IPS-NIHi7 (cell line): ENCODE data around the gene FLRT1.
"Not testable (repeated sequence)": the region's sequence is repeated elsewhere in the genome, so short reads cannot be mapped to it uniquely, and the experiment has no call there.

Source experiments
- DNase-seq: peaks from one replicate; pipeline ENCODE4 v3.0.0; 2012; ENCODE audit warnings: mixed read lengths; ENCODE audit errors: extremely low spot score

Gene FLRT1

GRCh38 chr11:64044730-64045393 is 9.1 kb downstream of the FLRT1 start:
- DNase-seq, result no peak

GRCh38 chr11:64045700-64046099 is 10.0 kb downstream of the FLRT1 start:
- no peak for DNase-seq

GRCh38 chr11:64047373-64047772 is 11.6 kb downstream of the FLRT1 start:
- DNase-seq, result not testable (repeated sequence)

GRCh38 chr11:64048042-64048854 is 12.5 kb downstream of the FLRT1 start:
- no peak for DNase-seq

- DNase-seq, result no peak
These were observed 13.8 kb downstream of the FLRT1 start for GRCh38 chr11:64049509-64049908.

- DNase-seq, result no peak
These were observed 15.6 kb downstream of the FLRT1 start for GRCh38 chr11:64051297-64051696.

GRCh38 chr11:64052436-64052835 is 16.7 kb downstream of the FLRT1 start:
- DNase-seq, result no peak

GRCh38 chr11:64052938-64053622 is 17.3 kb downstream of the FLRT1 start:
- DNase-seq, result no peak

- DNase-seq, result peak; percentile 89
These were observed 18.0 kb downstream of the FLRT1 start for GRCh38 chr11:64053699-64054098.

GRCh38 chr11:64055077-64055476 is 19.3 kb downstream of the FLRT1 start:
- DNase-seq, result no peak

GRCh38 chr11:64056213-64056785 is 20.6 kb downstream of the FLRT1 start:
- no peak for DNase-seq

GRCh38 chr11:64056861-64057260 is 21.1 kb downstream of the FLRT1 start:
- no peak for DNase-seq

- DNase-seq, result no peak
These were observed 22.2 kb downstream of the FLRT1 start for GRCh38 chr11:64057890-64058289.

GRCh38 chr11:64058494-64058893 is 22.8 kb downstream of the FLRT1 start:
- DNase-seq, result no peak

- DNase-seq, result peak; percentile 81
These were observed 23.8 kb downstream of the FLRT1 start for GRCh38 chr11:64059339-64060140.

- no peak for DNase-seq
These were observed 24.6 kb downstream of the FLRT1 start for GRCh38 chr11:64060263-64060860.

GRCh38 chr11:64060861-64061444 is 25.2 kb downstream of the FLRT1 start:
- DNase-seq, result peak; percentile 95

- DNase-seq, result no peak
These were observed 26.7 kb downstream of the FLRT1 start for GRCh38 chr11:64062185-64063039.

GRCh38 chr11:64063777-64064176 is 28.0 kb downstream of the FLRT1 start:
- no peak for DNase-seq
